ENCODE measurements around the gene PAK6.

Gene PAK6

DNA sequence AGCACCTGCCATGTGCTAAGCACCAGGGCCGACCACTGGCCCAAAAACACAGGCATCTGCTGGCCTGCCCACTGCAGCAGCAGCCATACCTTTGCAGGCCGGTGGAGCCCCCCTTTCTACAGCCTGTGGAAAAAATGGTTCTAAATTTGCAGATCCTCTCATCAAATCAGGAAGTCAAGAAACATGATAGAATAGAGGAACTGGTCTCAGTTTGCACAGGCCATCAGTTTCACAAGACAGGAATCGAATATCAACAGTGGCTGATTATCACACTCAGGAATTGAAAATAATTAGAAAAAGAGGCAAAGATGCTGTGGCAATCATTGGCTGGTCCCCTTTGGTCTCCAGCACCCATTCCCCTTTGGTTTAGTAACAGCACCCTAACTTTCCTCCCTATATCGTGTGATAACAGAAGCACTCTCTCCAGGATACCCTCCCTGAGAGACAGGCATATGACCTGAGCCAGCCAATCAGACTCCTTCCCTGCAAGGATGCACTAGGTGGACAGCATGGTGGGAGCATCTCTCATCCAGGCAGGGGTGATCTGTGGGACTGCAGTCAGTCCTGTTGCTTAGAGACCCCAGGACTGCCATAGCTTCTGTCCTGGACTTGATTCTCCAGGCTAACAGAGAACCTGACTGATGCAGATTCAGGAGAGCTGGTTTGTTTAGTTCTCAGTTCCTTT is 3.5 kb upstream of the PAK6 start:
- Histone ChIP-seq H3K4me3 (no peak overlapping the region), H3K27me3 (peaks cover 0 to 22% of the 10 kb centered on the region in 2 donors), H3K36me3 (no peaks in the 10 kb centered on the region), H3K9me3 (no peaks in the 10 kb centered on the region), H3K27ac (no peak overlapping the region), H3K4me1 (peaks cover 0 to 17% (median 11%) of the 10 kb centered on the region in 4 donors)
- intact Hi-C loops (cut with DNase I; ENCODE audit: low total_unique reads) = no loop called here
- TF ChIP-seq, protein P1, sequence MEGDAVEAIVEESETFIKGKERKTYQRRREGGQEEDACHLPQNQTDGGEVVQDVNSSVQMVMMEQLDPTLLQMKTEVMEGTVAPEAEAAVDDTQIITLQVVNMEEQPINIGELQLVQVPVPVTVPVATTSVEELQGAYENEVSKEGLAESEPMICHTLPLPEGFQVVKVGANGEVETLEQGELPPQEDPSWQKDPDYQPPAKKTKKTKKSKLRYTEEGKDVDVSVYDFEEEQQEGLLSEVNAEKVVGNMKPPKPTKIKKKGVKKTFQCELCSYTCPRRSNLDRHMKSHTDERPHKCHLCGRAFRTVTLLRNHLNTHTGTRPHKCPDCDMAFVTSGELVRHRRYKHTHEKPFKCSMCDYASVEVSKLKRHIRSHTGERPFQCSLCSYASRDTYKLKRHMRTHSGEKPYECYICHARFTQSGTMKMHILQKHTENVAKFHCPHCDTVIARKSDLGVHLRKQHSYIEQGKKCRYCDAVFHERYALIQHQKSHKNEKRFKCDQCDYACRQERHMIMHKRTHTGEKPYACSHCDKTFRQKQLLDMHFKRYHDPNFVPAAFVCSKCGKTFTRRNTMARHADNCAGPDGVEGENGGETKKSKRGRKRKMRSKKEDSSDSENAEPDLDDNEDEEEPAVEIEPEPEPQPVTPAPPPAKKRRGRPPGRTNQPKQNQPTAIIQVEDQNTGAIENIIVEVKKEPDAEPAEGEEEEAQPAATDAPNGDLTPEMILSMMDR (IDR thresholded peaks at IDR 0.05) = no peak
- no peak for DNase-seq

DNA sequence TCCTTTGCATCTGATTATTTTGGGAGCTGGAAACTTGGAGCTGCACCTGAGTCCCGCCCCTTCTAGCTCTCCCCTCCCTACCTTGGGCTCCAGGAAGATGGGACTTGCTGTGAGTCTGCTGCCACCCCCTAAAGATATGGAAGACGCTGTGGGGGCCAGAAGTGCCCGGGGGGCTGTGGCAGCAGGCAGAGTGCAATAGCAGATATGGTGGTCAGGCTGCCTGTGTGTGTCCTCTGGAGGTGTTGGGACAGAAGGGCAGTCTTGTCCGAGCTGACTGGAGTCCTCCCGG is 485 bp downstream of the PAK6 start:
- H3K27me3 ChIP-seq = peaks cover 0 to 26% of the 10 kb centered on the region in 2 donors
- no peak overlapping the region for H3K27ac ChIP-seq
- H3K9me3 ChIP-seq = no peaks in the 10 kb centered on the region
- DNase-seq = no peak
- TF ChIP-seq, protein P1 (IDR thresholded peaks at IDR 0.05) = no peak
- H3K4me3 ChIP-seq = peak overlapping the region; percentile 8 to 44
- intact Hi-C loops (cut with DNase I; ENCODE audit: low total_unique reads) = no loop called here
- H3K36me3 ChIP-seq = no peaks in the 10 kb centered on the region
- H3K4me1 ChIP-seq = peaks cover 0 to 24% (median 11%) of the 10 kb centered on the region in 4 donors

DNA sequence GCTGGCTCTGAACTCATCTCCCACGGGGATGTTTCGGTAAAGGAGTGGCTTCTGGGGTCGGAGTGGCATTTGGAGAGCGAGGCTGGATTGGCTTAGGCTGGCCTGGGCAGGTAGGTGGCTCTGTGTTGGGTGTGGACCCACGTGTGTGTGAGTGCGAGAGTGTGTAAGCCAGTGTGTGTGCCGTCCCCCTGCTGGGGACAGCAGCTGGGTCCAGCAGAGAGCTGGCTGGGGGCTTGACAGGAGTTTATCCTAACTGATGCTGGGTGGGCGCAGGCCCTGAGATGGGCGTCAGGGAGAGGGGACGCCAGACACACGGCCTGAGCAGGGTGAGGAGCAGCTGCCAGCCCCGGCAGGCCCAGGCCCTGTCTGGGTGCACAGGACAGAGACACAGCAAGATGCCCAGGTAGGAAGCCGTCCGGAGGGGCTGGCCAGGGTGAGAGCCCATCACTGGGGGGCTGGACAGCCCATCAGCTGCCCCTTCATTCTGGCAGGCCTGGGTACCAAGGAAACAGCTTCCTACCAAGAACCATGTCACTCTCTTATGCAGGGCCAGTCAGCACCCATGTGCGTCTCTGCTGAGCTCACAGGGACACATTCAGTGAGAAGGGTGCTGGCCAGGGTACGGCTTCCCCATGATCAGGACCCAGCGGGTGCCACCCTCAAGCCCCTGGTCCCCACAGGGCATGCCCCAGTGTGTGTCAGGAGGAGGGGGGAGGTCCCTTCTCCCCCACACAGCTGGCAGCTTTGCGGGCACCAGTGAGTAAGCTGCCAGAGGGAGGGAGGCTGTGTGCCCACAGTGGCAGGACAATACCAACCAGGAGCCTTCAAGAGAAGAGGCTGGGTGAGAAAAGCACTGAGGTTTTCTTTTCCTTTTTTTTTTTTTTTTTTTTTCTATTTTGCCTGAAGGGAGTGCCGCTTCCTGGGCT is 1.1 kb downstream of the PAK6 start:
- TF ChIP-seq, protein P1 (IDR thresholded peaks at IDR 0.05) = no peak
- no peak for DNase-seq

DNA sequence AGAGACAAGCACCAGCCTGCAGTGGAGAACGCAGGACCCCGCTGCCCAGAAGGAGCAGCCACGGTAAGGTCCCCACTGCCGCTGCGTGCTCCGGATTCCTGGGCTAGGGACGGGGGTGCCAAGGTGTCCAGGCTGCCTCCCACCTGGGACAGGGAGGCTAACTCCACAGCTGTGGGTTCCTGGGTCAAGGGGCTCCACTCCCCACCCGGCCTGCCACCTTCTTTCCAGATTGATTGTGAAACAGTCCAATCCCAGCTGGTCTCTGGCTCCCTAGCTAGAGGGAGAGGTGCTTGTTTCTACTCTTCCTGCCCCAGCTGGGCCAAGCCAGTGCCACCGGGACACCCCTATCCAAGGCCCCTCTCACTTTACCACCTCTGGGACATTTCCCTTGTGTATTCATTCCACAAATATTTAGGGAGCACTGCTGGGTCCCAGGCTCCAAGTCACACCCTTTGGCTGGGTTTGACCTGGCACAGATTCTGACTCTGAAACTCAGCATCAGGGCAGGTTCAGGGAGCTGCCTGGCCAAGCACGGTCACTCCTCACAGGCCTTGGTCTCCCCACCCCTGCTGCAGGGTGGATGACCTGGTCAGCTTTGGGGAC is 1.9 kb downstream of the PAK6 start:
- Histone ChIP-seq H3K27ac (no peak overlapping the region), H3K9me3 (no peaks in the 10 kb centered on the region), H3K4me1 (peaks cover 0 to 32% (median 11%) of the 10 kb centered on the region in 4 donors), H3K27me3 (peaks cover 0 to 26% of the 10 kb centered on the region in 2 donors), H3K4me3 (no peak overlapping the region), H3K36me3 (no peaks in the 10 kb centered on the region)
- intact Hi-C loops (cut with DNase I; ENCODE audit: low total_unique reads) = no loop called here
- DNase-seq = no peak
- TF ChIP-seq, protein P1 (IDR thresholded peaks at IDR 0.05) = no peak

More for the DNA sequence above, 1.1 kb downstream of the PAK6 start:
- no peaks in the 10 kb centered on the region for H3K9me3 ChIP-seq
- no peaks in the 10 kb centered on the region for H3K36me3 ChIP-seq
- H3K27me3 ChIP-seq = peaks cover 0 to 26% of the 10 kb centered on the region in 2 donors
- no peak overlapping the region for H3K27ac ChIP-seq
- intact Hi-C loops (cut with DNase I; ENCODE audit: low total_unique reads) = no loop called here
- no peak overlapping the region for H3K4me3 ChIP-seq
- peaks cover 0 to 26% (median 11%) of the 10 kb centered on the region in 4 donors for H3K4me1 ChIP-seq

DNA sequence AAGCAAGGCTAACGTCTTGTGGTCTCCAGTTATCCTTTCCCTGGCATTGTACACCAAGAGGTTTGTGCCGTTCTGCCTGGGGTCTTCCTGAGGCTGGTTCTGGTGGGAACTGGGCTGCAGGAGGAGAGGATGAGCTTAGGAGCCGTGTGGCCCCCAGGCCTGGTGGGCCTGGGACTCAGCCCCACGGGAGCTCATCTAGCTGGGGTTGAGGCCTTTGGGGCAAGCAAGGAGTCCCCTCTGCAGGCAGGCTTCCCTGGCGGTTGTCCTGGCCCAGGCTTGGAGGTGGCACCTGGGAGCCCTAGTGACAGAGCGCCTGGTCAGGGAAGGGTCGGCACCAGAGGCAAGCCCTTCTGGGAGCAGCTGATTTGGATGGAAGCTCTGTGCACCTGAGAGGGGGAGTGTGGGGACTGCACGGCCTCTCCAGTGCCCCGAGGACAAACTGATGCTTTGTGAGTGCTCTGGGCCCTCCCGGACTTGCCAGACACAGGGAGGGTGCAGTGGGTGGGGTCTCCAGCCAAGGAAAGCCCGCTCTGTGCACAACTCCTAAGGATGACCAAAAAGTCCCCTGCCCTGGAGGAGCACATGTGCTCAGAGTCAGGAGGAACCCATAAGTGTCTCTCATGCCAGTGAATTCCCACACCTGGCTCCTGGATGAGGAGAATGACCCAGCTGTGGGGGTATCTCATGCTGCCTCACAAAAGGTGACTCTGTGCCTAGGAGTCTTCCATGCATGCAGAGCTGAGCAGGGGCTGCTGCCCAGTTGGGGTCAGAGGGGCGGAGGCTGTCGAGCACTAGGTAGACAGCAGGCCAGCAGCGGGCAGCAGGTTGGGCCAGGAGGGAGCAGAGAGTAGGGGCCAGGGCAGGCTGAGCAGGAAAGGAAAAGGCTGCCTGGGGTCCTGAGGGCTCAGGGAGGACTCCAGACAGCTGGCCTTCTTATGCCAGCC is 2.7 kb downstream of the PAK6 start:
- peaks cover 0 to 32% (median 11%) of the 10 kb centered on the region in 4 donors for H3K4me1 ChIP-seq
- peaks cover 0 to 26% of the 10 kb centered on the region in 2 donors for H3K27me3 ChIP-seq
- no peaks in the 10 kb centered on the region for H3K9me3 ChIP-seq
- no peak for DNase-seq
- intact Hi-C loops (cut with DNase I; ENCODE audit: low total_unique reads) = no loop called here
- TF ChIP-seq, protein P1 (IDR thresholded peaks at IDR 0.05) = no peak
- H3K4me3 ChIP-seq = no peak overlapping the region
- H3K27ac ChIP-seq = no peak overlapping the region
- no peaks in the 10 kb centered on the region for H3K36me3 ChIP-seq

Measured in tibial artery (tissue), 4 donors.